HG02798 (cell line): ENCODE data around the gene MRGPRE.

ENCODE experiments used
- ATAC-seq: cut with Tn5 transposase; IDR thresholded peaks from one replicate; pipeline ENCODE4 v1.9.1; 2021; ENCODE audit warnings: mild to moderate bottlenecking; ENCODE audit not compliant: unreplicated experiment, poor library complexity

MRGPRE gene

DNA sequence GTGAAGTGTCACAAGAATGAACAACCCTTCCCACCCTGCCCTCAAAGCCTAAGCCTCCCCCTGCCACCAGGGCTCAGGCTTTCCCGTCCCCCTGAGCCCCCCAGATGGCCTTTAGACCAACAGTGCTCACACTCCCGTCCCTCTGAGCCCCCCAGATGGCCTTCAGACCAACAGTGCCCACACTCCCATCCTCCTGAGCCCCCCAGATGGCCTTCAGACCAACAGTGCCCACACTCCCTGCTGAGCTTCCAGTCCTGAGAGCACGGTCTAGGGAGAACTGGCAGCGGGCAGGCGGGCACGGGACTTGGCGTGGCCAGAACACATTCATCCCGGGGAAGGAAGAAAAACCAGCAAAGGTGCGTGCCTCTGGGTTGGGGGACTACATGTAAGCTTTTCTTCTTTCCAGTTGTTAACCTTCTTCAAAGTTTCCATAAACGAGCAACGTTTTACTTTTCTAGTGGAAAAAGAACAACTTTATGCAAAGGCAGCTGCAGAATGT is 16.1 kb downstream of the MRGPRE start:
- no peak for ATAC-seq

DNA sequence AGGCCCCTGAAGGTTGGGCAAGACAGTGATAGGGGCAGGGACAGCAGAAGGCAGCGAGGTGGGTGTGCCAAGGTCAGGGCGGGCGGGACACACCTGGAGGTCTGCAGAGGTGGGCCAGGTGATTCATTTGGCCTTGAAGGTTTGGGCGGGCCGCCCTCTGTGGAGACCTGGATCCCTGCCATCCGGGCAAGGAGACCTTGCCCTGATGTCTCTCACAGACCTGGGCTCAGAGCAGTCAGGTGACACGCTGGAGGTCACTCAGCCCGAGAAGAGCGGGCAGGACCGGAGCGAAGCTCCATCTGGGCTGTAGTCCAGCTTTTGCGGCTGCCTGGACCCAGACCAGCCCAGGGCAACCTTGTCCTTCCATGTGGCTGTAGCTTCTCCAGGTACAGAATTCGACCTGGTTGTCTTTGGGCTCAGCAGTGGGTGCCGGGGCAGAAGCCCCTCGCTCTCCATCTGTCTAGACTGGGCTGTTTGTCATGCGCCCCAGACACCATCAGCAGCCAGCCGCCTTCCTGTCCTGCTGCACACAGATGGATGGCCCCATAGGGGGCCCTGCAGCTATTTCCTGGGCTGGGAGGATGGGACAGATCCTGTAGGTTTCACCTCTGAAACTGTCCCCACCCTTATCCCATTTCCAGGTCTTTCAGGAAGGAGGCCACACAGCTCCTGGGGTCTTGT is 16.7 kb downstream of the MRGPRE start:
- no peak for ATAC-seq

GRCh38 chr11:3214420-3214699 is 17.9 kb downstream of the MRGPRE start:
- ATAC-seq, result no peak

- ATAC-seq, result no peak
Observed at GRCh38 chr11:3213659-3214419, 18.4 kb downstream of the MRGPRE start.

- ATAC-seq, result no peak
Observed at GRCh38 chr11:3208272-3208671, 23.9 kb downstream of the MRGPRE start.

- ATAC-seq, result no peak
Observed at GRCh38 chr11:3207526-3208189, 24.6 kb downstream of the MRGPRE start.

- no peak for ATAC-seq
Observed at GRCh38 chr11:3206922-3207204, 25.4 kb downstream of the MRGPRE start.

GRCh38 chr11:3206156-3206921 is 25.9 kb downstream of the MRGPRE start:
- ATAC-seq, result no peak

DNA sequence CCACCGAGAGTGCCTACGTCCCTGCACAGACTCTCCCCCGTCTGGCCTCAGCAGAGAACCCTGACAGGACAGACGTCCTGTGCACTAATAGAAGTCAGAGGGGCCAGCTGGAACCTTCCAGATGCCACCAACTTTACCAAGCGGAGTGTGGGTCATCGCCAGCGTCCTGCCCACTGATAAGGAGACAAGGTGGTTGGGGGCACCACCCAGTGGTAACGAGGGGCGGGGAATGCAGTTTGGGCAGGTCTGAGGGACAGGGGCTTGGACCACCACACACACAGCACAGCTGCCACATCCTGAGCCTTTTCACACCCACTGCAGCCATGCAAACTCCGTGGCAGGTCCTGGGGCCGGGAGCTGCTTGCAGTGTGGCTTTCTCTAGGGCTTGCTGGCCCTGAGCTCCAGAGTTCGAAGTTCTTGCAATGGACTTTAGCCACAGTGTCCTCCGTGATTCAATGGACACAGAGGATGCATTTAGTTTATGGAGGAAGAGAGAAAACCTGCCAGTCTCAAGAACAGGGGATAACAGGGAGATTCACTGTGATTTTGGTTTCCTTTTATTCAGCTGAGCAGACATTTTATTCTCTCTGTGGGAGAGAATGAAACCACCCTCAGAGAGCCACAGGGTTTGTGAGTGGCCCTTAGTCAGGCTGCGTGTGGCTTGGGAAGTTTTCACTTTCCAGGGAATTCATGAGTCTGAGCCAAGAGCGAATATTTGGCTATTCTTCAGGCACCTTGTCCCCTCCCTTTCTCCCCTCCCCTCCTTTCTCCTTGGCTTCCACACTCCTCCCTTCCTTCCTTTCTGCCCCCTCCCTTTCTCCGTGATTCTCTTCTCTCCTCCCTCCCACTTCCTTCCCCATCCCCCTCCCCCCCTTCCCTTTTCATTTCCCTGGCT is 26.7 kb downstream of the MRGPRE start:
- ATAC-seq, result no peak

GRCh38 chr11:3204141-3205015 is 27.8 kb downstream of the MRGPRE start:
- ATAC-seq, result no peak

DNA sequence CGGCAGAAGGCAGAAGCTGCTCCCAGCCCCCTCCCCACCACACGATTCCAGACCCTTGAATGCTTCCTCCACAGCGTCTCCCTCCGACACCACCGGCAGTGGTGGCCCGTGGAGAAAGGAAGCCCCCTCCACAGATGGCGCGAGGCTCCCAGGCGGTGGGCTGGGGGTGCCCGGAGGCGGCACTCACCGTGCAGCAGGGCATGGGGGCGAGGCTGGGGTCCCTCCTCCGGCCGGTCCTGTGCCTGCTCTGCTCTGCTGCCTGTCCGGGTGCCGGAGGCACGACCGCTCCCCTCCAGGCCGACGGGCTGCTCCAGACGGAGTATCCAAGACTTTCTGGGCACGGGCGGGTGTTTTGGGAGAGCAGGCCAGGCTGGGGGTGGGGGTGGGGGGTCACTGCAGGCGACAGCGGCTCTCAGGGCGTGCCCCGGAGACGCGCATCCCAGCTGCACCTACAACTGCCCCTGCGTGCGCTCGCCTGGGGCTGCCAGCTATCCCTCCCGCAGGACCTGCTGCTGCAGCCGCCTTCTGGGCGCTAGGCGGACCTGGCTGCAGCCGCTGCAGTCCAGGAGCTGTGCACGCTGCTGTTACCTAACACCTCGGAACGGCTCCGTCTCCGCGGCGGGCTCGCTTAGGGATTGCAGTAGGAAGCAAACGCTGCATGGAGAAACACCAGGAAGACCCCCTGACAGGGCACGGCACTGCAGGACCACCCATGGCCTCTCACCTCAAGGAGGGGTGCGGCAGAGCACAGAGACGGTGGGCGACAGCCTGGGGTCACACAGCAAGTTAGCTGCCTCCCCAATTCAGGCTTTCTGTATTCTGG is 28.8 kb downstream of the MRGPRE start:
- ATAC-seq, result no peak

DNA sequence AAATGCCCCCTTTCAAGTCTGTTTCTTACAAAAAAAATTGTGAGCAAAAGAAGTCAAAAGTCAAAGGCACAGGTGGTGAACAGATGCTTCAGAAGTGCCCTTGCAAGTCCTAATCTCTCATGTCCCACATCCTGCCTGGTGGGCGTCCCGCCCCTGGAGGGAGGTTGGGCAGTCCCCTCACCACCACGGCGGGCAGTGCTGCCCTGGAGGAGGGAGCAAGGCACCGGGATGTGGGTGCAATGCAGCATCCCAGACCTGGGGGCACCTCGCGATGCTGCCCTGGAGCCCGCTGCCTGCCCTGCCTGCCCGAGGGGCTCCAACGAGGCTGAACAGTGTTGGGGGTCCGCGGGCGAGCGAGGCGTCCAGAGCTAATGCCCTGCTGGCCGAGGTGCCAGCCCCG is 29.5 kb downstream of the MRGPRE start:
- ATAC-seq, result no peak

DNA sequence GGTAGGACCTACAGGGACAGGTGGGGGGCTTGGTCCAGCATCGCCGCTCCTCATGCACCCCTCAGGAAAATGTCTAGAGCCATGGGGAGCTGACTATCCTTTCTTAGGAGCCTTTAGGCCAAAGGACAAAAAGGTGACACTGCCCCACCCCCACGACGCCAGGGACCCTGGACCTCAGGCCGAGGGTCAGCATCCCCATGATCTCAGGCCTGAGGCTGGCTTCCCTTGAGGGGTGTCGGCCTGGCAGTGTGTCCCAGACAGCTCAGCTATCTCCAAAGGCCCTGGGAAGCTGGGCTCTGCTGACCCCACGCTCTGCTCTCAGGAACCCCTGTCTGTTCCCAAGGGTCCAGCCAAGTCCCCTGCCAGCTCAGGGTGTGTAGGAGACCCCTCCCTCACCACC is 29.9 kb downstream of the MRGPRE start:
- no peak for ATAC-seq

DNA sequence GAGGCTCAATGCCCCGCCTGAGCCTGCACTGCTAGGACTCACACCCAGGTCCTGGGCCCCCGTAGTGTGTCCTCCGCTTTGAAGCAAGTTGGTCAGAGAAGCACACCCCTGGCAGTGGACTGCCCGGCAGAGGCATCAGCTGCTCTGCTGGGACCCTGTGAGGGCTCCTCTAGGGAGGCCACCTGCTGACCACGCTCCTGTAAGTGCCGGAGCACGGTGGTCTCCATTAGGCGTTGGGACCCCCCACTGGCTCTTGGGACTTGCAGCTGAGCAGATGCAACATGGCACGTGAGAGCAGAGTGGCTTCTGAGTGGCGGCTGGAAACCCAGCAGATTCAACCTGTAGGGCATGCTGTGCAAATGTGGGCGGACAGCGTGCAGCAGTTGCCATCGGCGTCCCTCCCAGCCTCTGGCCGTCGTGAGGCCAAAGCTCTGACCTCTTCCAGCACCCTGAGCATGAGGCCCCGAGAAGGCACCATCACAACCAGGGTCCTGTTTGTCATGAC is 30.5 kb downstream of the MRGPRE start:
- ATAC-seq, result no peak

- no peak for ATAC-seq
Observed at GRCh38 chr11:3201112-3201581, 31.1 kb downstream of the MRGPRE start.

DNA sequence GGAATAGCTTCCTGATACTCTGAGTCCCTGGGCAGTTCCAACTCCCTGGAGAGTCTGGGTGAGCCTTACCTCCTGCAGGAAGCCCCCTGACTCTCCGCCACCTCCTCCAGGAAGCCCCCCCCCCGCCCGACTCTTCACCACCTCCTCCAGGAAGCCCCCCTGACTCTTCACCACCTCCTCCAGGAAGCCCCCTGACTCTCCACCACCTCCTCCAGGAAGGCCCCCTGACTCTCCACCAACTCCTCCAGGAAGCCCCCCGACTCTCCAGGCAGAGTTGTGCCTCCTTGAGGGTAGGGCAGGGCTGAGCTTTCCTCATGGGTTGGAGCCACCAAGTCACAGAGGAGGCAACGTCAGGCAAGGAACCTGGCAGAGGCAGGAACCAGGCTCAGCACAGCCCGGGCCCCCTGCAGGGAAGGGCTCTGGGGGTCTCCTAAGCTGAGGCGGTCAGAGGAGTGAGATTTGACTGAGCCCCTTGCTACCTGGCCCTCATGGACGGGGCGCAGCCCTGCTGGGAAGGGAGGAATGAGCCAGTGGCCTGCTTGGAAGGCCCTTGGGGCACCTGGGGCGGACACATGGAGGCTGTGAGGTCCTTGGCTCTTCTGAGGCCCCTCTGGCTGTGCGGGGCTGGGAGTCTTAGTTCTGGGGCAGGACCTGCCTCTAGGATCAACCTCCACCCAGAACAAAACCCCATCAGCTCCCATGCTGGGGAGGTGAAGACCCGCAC is 31.7 kb downstream of the MRGPRE start:
- no peak for ATAC-seq

DNA sequence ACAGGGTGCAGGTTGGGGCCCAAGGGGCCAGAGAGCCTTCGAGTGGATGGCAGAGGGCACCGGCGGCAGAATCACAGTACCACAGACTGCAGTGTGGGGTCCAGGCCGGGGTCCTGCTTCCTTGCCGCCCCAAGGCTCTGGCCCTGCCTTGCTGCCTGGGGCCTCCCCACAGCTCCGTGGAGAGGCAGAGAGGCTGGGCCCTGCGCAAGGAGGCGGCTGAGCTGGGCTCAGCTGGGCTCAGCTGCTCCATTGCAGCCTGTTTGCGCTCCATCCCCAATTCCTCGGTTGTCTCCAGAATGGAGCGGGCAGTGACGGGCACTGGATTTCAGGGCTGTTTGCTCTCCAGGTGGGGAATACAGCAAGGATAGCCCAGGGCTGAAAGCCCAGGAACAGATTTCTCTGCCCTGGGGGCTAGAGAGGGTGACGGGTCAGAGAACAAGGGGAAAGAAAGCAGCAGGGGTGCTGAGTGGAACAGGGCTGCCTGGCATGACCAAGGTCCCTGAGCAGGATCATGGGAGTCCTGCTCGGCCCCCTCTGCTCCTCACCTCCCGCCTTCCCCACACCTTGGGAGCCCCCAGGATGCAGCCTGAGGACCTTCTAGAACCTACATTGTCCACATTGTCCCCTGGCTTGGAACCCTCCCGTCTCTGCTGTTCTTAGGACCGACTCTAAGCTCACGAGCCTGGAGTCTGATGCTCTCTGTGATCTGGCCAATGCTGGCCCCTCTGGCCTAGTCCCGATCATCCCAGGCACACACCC is 32.5 kb downstream of the MRGPRE start:
- no peak for ATAC-seq
